Retina (tissue), 1 donor: ENCODE results near the gene PAQR9.
"Not testable (repeated sequence)": the region's sequence is repeated elsewhere in the genome, so short reads cannot be mapped to it uniquely, and the experiment has no call there.

Experiments used
- DNase-seq: peaks from one replicate; pipeline ENCODE4 v3.0.0-alpha.2; 2016

Gene PAQR9, protein sequence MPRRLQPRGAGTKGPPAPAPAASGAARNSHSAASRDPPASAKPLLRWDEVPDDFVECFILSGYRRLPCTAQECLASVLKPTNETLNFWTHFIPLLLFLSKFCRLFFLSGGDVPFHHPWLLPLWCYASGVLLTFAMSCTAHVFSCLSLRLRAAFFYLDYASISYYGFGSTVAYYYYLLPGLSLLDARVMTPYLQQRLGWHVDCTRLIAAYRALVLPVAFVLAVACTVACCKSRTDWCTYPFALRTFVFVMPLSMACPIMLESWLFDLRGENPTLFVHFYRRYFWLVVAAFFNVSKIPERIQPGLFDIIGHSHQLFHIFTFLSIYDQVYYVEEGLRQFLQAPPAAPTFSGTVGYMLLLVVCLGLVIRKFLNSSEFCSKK

DNA sequence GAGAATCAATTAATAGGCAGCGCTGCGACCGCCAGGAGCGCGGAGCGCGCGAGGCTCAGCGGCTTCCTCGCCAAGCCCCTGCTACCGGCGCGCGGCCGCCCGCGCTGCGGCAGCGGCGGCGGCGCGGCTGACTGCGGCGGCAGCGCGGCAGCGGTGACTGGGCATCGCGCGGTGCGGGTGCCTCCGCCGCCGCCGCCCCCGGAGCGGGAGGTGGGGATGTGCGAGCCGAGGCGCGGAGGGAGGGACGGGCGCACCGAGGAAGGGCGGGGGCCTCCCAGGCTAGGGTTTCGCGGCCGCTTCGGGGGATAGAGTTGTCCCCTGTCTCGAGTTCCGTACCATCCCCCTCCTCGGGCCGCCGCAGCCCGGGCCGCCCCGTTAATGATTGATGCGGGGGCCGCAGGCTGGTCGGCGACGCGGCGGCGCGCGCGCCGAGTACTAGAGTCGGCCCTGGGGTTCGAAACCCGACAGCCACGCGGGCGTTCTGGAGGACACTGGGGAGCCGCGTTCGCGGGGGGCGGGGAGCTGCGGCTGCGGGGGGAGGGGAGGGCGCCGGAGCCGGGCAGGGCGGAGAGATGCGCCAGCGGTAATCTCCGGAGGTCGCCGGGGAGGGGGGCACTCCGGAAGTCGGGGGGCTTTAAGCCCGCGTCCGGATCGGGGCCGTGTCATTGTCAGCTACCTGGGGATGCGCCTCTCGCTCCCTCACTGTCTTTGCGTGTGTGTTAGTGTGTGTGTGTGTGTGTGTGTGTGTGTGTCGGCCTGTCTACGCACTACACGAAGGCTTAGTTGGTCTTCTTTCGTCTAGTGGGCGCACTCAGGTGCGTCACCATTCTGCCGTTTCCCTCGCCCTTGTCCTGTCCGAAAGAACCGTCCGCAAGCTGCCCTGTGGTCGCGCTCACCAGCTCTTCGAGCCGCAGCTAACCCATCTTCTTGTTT lies at the start of gene PAQR9:
PAQR9 (minus strand) TSS at position 159 of the 933 bp plus-strand sequence. CDS start 338 bp downstream, outside the sequence.
- peak; percentile 85 for DNase-seq

DNA sequence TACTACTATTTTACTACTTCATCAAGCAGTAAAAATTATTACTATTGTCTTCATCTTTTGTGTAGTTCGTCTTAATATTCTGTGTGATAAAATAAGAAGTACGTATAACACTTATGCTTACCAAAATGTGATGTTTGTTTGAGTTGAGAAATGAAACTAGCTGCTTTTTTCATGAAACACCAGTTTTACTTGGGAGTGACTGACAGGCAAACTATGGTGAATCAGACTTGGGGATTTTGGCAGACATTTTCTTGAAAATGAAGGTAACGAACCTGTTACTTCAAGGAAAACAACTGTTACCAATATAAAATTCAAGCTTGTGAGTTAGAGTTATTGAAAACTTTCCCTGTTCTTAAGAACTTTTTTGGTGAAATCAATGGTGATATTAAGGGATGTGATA lies 48.2 kb upstream of the PAQR9 start:
- DNase-seq, result no peak

DNA sequence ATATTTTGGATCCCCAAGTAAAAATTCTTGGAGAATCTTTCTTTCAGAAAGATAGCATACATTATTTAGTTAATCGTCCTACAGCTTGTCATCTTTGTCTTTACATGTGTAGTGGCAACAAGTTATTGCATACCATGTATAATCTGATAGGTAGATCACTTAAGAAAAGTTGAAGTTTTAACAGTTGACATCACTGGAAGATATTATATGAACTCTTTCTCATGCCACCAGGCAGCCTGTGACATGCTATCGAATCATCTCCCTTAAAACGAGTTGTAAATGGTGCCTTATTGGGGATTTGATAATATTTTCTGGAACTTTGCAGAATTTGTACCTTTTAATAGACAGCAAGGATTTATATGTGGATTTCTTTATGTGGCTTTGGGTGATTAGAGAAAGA lies 46.5 kb upstream of the PAQR9 start:
- DNase-seq, result no peak

DNA sequence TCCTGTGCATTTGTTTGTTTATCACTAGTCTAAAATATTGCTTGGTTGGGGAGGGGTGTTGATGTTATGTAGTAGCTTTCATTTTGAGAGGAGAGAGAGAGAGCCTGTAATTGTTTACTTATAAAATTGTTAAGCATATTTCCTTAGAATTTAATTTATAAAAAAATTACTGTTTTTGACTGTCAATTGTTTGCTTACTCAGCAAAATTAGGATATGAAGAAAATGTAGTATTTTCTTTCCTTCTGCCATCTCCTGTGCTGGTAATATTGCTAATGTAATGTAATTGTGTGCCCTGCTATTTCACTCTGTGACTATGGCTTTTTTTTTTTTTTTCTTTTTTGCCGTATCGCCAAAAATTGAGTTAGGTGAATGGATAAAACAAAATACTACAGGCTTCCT lies 41.3 kb upstream of the PAQR9 start:
- DNase-seq, result no peak

DNA sequence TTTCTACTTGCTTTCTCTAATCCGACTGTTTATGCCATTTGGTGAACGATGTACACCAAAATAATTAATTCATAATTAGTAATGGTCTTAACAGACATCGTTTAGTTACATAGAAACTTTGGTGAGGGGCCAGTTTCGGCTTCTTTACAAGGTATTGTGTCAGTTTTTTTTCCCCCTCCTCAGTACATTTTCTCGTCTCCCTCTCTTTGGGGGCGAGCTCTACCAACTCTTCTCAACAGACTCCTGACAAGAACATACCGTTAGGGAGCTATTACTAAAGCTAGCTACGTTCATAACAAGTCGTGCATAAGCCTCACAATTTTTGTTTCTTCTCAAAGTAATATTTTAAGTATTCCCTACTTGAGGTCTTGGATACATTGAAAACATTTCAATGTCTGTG lies 39.3 kb upstream of the PAQR9 start:
- DNase-seq, result no peak

DNA sequence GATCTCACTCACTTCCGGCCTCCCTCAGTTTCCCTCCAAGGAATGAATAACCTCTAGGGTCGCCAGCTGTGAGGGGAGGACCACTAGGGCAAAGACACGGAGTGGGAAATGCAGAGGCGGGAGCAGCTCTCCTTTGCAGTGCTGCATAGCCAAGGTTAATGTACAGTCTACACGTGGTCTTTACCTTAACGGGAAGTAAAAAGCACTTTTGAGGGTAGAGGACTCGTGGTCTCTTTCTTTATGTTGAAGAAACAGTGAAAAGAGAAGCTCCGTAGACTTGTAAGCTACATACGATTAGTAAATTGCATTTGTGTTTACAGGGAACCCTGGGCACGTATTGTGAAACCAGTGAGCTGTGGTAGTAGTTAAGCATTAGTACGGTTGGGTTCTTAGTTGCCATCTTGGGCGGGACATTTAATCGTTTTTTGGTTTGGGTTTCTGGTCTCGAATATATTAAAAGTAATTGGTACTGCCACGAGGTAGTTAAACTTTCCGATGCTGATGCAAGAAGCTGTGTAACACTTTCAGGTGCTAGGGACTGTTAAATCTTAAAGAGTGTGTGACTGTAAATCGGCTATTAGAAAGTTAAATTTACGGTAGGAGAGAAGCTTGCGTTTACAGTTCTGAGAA lies 38.7 kb upstream of the PAQR9 start:
- DNase-seq, result no peak

DNA sequence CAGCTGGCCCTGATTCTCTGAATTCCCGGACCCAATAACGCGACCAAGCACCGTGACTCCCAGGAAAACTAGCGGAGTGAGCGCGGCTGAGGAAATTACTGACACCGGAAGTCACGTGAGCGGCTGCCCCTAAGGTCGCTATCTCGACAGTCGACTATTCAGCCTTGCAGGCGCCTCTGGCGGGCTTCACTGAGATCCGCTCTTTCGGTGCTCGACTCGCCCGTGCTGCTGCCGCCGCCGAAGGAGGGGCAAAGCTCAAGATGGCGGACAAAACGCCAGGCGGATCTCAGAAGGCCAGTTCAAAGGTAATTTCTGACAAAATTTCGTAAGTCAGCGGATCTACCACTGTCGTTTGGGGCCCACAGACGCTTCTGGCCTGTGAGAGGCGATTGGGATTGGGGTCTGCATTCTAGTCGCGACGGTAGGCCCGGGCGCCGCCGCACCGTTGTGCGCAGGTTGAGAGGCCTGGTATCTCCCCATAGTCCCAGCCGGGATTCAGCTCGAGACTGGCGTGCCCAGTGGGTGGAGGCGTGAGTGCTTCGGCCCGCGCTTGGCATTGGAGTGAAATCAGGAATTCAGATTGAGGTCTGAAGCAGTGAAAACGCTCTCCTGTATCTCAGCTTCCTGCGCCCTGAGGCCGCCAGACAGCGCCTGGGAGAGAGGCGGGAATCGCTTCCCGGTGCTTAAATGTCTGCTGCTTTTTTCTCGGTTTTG lies 38.1 kb upstream of the PAQR9 start, which contains the start of gene U2SURP:
U2SURP (plus strand) TSS at position 202 of the 714 bp plus-strand sequence; CDS start at position 261, 59 bp downstream.
- peak; percentile 95 for DNase-seq

DNA sequence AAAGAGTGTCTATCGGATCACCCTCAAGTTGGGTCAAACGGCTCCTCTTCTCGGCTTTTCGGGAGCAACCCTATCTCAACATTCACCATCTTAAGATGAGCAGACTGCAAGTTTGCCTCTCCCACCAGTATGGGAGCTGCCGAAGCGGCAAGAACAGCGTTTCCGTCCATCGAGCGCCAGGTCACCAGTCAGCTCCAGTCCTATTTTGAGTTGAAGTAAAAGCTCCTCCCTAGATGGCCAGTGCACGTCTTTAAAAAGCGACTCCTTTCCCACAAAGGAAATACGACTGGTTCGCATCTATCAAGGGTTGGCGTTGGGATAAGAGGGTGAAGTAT lies 37.5 kb upstream of the PAQR9 start:
- no peak for DNase-seq

DNA sequence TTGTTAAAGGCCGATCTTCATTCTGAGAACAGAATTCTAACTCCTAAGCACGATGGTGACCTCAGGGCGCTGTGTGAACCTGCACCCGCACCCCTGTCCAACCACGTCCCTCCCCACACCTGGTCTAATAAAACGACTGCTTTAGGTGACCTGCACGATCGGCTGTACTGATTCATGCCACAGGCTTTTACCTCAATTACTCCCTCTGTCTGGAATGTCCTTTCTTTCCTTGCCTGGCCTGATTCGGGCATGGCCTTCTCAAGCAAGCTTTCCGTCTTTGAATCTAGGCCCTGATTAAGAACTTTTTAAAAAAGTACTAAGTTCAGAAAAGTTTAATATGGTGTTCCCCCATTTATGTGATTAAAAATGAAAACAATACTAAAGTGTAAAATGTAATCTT lies 37.1 kb upstream of the PAQR9 start:
- no peak for DNase-seq

DNA sequence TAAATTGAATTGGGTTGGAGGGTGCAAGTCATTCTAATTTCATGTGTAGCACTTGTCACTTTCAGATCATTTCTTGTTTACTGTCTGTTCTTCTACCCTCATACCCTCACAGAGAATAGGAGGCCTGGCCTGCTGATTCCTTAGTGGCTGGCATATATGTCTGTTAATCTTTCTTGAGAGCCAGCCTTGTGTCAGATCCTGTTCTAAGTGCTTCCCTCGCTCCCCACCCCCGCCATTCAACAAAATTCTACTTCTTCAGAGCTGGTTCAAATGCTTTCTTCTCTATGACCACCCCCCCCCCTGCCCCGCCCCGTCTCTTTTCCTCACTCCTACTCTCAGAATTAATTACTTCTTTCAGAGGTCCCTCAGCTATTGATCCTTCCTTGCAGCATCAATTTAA lies 36.4 kb upstream of the PAQR9 start:
- DNase-seq, result no peak

DNA sequence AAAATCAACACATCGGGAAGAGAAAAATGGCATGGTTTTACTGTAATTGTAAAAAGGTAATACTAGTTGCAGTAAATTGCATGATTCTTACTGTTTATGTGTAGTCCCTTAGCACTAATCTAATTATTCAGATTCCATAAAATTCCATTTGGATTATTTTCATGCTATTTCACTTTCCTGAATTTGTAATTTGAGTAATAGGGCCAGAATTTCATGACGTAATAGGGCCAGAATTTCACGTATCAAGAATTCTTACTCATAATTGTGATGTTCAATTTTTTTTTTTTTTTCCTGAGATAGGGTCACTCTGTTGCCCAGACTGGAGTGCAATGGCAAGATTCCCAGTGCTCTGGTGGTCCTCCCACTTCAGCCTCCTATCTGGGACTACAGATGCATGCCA lies 35.0 kb upstream of the PAQR9 start:
- no peak for DNase-seq

DNA sequence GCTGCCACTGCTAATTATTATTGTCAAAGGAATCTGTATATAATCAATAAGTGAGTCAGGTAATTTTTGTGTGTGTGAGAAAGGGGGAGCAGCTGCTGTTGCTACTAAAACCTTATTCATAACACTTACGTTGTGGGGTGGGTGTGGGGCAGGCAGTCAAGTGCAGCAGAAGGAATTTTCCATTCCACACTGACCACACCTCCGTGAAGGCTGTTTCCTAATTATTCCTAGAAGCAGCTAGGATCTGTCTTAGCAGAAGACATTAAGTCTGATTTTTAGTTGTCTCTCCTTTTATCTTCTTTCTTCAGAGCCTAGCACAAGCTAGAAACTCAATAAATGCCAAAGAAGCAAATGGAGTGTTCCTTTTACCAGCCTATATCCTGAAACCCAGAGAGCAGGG lies 33.9 kb upstream of the PAQR9 start:
- no peak for DNase-seq

DNA sequence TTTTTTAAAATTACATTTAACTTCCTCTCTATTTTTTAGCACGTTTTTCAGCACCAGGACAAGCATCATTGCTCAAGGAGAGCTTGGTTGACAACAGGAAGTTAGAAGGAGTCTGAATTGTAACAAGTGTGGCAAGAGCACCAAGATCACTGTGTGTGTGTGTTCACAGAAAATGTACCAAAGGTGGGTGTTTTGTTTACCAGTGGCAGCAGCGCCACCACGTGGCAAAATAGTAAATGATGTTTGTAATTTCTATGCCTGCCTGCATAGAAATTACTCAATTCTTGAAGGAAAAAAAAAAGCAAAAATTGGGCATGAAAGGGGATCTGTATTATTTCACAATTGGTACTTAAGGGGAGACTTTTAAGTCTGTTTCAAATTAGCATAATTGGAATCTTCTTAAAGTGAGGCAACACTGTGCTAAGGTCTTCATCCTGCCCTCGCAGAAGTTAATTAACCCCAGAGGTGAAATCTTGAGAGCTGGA lies 30.5 kb upstream of the PAQR9 start:
- DNase-seq, result peak; percentile 45

DNA sequence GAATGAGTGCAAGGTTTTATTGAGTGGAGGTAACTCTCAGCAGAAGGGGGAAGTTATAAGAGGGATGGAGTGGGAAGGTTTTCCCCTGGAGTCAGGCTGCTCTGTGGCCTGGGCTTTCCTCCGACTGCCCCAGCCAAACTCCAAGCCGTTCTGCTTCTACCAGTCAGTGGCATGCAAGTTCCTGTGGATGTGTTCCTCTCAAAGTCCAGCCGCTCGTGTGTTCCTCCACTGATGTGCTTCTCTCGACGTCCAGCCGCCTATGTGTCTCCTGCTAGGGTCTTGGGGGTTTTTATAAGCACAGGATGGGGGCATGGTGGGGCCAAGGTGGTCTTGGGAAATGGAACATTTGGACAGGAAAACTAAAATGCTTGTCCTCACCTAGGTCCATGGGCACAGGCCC lies 28.8 kb upstream of the PAQR9 start:
- DNase-seq, result no peak

DNA sequence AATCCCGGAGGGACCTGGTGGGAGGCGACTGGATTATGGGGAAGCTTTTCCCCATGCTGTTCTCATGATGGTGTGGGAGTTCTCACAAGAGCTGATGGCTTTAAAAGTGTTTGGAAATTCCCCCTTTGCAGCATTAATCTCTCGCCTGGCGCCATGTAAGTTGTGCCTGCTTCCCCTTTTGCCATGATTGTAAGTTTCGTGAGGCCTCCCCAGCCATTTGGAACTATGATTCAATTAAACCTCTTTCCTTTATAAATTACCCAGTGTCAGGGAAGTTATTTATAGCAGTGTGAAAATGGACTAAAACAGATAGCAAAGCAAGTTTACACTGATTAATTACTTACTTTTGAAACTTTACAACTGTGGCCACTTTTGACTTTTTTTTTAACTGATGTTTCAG lies 27.2 kb upstream of the PAQR9 start:
- DNase-seq, result no peak

DNA sequence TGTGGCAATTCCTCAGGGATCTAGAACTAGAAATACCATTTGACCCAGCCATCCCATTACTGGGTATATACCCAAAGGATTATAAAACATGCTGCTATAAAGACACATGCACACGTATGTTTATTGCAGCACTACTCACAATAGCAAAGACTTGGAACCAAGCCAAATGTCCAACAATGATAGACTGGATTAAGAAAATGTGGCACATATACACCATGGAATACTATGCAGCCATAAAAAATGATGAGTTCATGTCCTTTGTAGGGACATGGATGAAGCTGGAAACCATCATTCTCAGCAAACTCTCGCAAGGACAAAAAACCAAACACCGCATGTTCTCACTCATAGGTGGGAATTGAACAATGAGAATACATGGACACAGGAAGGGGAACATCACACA lies 25.4 kb upstream of the PAQR9 start:
- DNase-seq, result not testable (repeated sequence)

DNA sequence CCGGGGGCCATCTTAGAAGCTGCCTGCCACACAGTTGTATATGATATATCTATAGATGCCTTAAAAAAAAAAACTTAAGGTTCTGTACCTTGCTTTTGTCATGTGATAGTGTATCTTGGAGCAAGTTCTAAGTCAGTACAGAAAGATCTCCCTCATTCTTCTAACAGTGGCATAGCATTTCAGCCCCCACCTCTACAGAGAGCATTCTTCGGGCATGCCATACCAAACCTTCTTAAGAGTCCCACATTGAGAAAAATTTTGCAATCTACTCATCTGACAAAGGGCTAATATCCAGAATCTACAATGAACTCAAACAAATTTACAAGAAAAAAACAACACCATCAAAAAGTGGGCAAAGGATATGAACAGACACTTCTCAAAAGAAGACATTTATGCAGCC lies 24.7 kb upstream of the PAQR9 start:
- not testable (repeated sequence) for DNase-seq

DNA sequence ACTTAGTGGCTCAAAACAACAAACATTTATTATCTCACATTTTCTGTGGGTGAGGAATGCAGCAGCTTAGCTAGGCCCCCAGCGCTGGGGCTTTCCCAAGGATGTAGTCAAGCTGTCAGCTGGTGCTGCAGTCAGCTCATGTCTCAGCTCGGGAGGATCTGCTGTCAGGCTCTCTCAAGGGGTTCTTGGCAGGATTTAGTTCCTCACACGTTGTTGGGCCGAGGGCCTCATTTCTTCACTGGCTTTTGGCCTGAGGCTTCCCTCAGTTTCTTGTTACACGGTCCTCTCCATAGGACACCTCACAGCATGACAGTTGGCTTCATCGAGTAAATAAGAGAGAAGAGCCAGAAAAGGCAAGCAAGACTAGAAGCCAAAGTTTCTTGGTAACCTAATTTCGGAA lies 24.2 kb upstream of the PAQR9 start:
- no peak for DNase-seq

DNA sequence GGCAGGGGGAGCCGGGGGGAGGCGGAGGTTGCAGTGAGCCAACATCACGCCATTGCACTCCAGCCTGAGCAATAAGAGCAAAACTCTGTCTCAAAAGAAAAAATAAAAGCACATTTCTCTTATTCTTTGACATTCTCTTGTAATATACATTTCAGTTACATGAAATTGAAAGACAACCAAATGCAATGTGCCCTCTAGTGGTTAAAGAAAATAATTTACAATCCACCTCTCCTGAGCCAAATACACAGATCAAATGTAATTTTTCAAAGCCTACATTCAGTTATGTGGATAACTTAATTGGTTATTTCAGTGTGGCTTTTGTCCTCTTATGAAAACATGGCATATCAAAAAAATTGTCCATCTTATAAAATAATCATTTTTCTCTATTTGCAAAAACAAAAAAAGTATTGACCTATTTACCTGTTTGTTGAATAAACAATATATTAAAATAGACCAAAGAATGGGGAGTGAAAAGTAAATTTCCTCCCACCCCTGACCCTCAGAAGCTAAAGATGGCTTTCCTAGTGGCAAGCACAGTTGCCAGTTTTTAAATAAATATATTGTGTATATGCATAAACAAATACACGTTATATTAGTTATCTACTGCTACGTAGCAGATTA lies 23.7 kb upstream of the PAQR9 start:
- peak; percentile 37 for DNase-seq

DNA sequence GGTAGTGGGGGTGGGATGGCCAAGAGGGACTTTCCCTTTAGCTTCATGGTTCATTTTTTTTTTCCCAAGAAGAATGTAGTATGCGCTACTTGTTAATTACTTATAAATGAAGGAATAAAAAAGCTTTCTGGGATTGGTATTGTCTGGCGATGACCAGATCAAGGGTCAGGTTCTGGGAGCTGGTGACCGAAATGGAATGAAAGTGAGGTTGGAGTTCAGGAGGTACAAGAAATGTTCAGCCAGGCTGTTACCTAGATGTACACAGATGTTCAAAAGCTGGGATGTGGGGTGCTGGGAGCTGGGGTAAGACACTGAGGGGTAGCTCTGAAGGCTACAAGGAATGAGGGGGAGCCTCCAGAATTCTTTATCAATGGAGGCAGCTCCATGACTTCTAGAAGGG lies 20.8 kb upstream of the PAQR9 start:
- no peak for DNase-seq

DNA sequence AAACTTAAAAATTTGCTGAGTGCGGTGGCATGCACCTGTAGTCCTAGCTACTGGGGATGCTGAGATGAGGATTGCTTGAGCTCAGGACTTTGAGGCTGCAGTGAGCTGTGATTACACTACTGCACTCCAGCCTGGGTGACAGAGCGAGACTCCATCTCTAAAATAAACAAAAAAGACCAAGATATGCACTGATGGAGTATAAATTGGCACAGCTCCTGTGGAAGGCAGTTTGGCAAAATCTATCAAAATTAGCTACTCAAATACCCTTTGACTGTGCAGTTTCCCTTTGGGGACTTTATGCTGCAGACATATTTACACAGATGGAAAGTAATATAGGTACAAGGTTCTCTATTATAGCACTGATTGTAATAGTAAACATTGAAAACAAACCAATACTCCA lies 19.8 kb upstream of the PAQR9 start:
- no peak for DNase-seq
